Measurements from ENCODE around the gene PAPOLB.

Gene PAPOLB

GRCh38 chr7:4876586-4876985 lies 14.8 kb upstream of the PAPOLB start:
- no peak for DNase-seq

GRCh38 chr7:4875391-4875790 lies 13.6 kb upstream of the PAPOLB start:
- no peak for DNase-seq

GRCh38 chr7:4873071-4873944 lies 11.5 kb upstream of the PAPOLB start:
- no peak for DNase-seq

GRCh38 chr7:4871930-4872675 lies 10.3 kb upstream of the PAPOLB start:
- DNase-seq = no peak

GRCh38 chr7:4871056-4871680 lies 9.3 kb upstream of the PAPOLB start:
- no peak for DNase-seq

GRCh38 chr7:4868493-4868892 lies 6.7 kb upstream of the PAPOLB start:
- no peak for DNase-seq

- DNase-seq = no peak
Measured at GRCh38 chr7:4866528-4867496, 5.0 kb upstream of the PAPOLB start.

- no peak for DNase-seq
Measured at GRCh38 chr7:4862156-4862555, 326 bp upstream of the PAPOLB start.

GRCh38 chr7:4861227-4861626 lies 603 bp downstream of the PAPOLB start:
- DNase-seq = no peak

- DNase-seq = no peak
Measured at GRCh38 chr7:4857189-4857588, 4.6 kb downstream of the PAPOLB start.

- DNase-seq = no peak
Measured at GRCh38 chr7:4856336-4857057, 5.3 kb downstream of the PAPOLB start.

GRCh38 chr7:4854916-4855315 lies 6.9 kb downstream of the PAPOLB start:
- no peak for DNase-seq

GRCh38 chr7:4851459-4852422 lies 10.1 kb downstream of the PAPOLB start:
- no peak for DNase-seq

GRCh38 chr7:4850262-4850795 lies 11.5 kb downstream of the PAPOLB start:
- no peak for DNase-seq

GRCh38 chr7:4849390-4849789 lies 12.4 kb downstream of the PAPOLB start:
- DNase-seq = no peak

- no peak for DNase-seq
Measured at GRCh38 chr7:4845740-4846142, 16.1 kb downstream of the PAPOLB start.

GRCh38 chr7:4842319-4843064 lies 19.3 kb downstream of the PAPOLB start:
- DNase-seq = no peak

- DNase-seq = no peak
Measured at GRCh38 chr7:4841836-4842235, 20.0 kb downstream of the PAPOLB start.

GRCh38 chr7:4841007-4841784 lies 20.6 kb downstream of the PAPOLB start:
- DNase-seq = no peak

Data from stimulated activated CD4-positive, alpha-beta T cell treated with anti-CD3 and anti-CD28 coated beads, Interleukin-4, amount 100 ng/mL, for 24 hours (primary cell).